Left colon (tissue), 2 donors: ENCODE results near the gene EHMT1. TPM values are rescaled to one million over a fixed set of nuclear protein-coding genes. Genes with fewer than 3 reads are reported as not detected.
A peak's percentile ranks its signal among the peaks of the same experiment; 100 is the strongest.

Source experiments
- ATAC-seq: fragments of 200-7000 bp; cut with Tn5 transposase; one replicate; pipeline ENCODE4 v1.9.1; 2020; ENCODE audit warnings: mild to moderate bottlenecking, moderate library complexity
- DNase-seq, 2 donors: peaks; one replicate each; pipeline ENCODE4 v3.0.0-alpha.2; 2020
- intact Hi-C, 2 donors: fragments of 100-400 bp; cut with DNase I in 1 of 2; cut with micrococcal nuclease in 1 of 2; formaldehyde crosslinking; loops; one replicate each; pipeline versions ENCODE4 v1.11.2 to v1.14.0; 2022; cut with DNase I, micrococcal nuclease
- total RNA-seq, 2 donors: library from RNA; stranded (reverse); fragmentation: NEBNext Ultra II Directional; extraction: Animal tissue kit (Norgen Biotek cat#: 25700); gene quantifications; one replicate each; pipeline ENCODE4 v1.2.1, GENCODE V29; 2021
- donor health status: DM: no; HTN: no; CAD: no.
- donor health status: DM: yes; HTN: yes; CAD: no.

The EHMT1 gene
- total RNA-seq, 2 donors from 2014 or later = 72.2 to 98.4 TPM

- DNase-seq (no peak), ATAC-seq (no peak)
- intact Hi-C loops = no loop called here
Observed at GRCh38 chr9:137682428-137683105, 63.8 kb downstream of the EHMT1 start.

DNA sequence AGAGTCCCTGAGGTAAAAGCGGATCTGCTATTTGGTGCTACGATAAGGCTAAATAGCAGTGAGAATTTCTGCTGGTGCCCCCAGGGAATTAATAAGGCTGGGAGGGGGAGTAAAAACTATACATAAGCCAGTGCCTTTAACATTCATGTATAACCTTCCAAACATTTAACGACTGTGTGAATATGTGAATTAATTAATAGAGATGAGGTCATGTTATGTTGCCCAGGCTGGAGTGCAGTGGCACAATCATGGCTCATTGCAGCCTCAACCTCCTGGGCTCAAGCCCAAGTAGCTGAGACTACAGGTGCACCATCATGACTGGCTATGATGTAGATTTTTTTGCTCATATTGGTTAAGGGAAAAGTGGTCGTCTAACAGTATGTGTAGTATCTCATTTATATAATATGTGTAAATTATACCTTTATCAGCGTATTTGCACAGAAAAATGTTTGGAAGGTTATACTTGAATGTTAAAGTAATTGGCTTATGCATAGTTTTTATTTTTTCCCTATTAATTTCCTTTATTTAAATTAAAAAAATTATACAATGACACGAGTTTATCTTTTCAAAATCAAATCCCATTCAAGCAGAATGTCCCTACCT, 64.6 kb downstream of the EHMT1 start:
- no peak for DNase-seq
- ATAC-seq = no peak
- intact Hi-C loops = no loop called here

- intact Hi-C loops = no loop called here
- ATAC-seq (no peak), DNase-seq (no peak)
Observed at GRCh38 chr9:137685035-137685740, 66.4 kb downstream of the EHMT1 start.

GRCh38 chr9:137685741-137686420, 67.1 kb downstream of the EHMT1 start:
- intact Hi-C loops = no loop called here
- ATAC-seq (no peak), DNase-seq (no peak)

- DNase-seq (no peak), ATAC-seq (no peak)
- intact Hi-C loops = no loop called here
Observed at GRCh38 chr9:137688261-137688660, 69.5 kb downstream of the EHMT1 start.

DNA sequence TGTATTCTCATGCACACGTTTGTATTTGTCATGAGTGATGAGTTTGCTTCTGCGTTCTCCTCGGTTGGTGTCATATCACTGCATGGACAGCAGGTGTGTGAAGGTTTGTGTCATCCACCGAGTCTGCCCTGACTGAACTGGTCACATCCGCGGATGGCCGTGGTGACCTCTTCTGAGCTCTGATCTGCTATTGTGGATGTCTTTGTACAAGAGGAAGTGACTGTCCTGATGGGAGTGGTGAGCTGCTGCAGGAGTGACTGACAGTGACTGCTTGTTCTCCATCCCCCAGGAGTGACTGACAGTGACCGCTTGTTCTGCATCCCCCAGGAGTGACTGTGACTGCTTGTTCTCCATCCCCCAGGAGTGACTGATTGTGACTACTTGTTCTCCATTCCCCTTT, 69.9 kb downstream of the EHMT1 start:
- DNase-seq (no peak), ATAC-seq (peak; percentile 40)
- intact Hi-C loops = no loop called here

DNA sequence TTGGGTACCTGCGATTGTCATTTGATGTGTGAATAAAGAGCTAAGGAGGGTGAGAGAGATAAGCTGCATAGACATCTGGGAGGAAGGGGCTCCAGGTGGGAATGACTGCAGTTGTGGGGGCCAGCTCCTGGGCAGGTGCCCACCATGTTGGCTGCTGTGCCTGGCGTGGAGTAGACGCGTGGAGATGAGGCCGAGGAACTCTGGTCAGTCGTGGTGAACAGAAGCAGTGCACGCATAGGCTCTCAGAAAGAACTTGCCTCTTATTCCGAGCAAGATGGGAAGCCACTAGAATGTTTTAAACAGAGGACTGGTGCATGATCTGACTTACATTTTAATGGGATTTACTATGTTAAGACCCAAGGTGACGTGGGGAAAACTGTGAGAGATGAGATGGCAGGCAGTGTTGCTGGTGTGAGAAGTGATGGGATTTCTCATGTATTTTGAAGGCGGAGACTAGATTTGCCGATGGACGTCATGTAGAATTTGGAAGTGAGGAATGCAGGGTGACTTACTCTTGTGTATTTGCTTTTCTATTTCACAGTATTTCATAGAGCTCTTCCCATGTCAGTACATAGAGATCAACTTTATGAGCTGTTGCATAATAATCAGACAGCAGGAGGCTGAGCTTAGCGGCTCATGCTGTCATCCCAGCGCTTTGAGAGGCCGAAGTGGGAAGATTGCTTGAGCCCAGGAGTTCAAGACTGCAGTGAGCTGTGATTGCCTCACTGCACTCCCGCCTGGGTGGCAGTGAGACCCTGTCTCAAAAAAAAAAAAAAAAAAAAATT, 71.1 kb downstream of the EHMT1 start:
- ATAC-seq = peak; percentile 66
- DNase-seq = no peak

GRCh38 chr9:137690930-137691645, 72.3 kb downstream of the EHMT1 start:
- intact Hi-C loops = no loop called here
- no peak for DNase-seq
- ATAC-seq = no peak

More for the DNA sequence above, 71.1 kb downstream of the EHMT1 start:
- intact Hi-C loops = no loop called here

DNA sequence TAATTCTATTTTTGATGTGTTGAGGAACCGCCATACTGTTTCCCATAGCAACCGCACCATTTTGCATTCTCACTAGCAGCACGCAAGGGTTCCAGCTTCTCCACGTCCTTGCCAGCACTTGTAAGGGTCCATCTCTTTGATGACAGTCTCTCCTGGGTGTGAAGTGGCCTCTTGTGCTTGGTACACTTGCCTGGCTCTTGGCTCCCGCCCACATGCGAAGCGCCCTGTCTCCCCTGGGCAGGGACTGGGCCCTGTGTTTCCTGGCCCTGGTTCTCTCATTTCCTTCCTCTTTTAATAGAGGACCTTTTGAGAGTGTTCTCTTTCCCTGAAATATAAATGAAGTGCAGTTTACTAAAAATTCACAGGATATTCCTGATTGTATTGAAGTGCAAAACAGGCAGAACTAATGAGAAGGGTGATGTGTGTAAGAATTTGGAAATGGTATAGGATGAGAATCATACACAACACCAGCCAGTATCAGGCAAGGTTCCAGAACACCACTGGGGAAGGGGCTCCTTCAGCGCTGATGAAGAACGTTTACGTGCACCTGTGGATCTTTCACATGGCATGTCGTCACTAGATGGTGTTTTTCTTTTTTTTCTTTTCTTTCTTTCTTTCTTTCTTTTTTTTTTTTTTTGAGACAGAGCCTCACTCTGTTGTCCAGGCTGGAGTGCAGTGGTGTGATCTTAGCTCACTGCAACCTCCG, 73.0 kb downstream of the EHMT1 start:
- intact Hi-C loops = no loop called here
- DNase-seq (no peak), ATAC-seq (no peak)

- DNase-seq = no peak
- no peak for ATAC-seq
- intact Hi-C loops = no loop called here
Observed at GRCh38 chr9:137694236-137694959, 75.6 kb downstream of the EHMT1 start.

DNA sequence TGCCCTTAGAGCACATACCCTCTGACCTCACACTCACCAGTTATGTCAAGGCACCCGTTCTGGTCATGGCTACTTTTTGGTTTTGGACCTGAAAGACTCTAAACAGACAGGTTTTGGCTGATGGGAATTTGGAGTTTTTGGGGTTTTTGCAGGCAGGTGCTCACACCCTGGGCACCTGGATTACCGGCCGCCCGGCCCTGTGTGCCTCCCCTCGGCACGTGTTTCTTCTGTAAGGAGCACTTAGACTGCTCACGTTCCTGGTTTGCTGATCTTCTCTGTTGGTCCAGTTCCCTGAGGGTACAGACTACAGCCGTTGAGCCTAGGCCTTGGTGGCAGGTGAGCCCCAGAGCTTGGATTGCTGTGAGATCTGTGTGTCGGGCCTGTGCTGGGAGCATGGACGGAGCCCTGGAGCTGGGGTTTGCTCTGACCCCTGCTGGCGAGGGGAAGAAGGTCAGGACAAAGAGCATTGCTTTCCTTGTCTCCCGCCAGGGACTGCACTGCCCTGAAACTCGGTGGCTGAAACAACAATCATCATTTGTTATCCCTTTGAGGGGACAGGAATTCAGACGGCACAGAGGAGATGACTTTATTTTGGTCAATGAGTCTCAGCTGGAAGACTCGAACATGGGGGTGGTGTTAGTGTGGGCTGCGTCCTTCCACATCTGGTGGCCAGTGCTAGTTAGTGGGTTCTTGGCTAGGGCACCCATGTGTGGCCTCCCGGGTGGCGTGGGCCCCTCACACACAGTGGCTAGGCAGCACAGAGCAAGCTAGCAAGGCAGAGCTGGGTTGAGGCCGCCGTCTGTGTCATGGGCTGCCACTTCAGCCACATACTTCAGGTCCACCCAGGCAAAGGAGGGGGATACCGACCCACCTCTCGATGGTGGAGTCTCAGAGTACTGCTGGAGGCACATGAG, 76.4 kb downstream of the EHMT1 start:
- ATAC-seq (peak; percentile 95), DNase-seq (peak in 1 of 2 donors; percentile 68)
- intact Hi-C loops = no loop called here

DNA sequence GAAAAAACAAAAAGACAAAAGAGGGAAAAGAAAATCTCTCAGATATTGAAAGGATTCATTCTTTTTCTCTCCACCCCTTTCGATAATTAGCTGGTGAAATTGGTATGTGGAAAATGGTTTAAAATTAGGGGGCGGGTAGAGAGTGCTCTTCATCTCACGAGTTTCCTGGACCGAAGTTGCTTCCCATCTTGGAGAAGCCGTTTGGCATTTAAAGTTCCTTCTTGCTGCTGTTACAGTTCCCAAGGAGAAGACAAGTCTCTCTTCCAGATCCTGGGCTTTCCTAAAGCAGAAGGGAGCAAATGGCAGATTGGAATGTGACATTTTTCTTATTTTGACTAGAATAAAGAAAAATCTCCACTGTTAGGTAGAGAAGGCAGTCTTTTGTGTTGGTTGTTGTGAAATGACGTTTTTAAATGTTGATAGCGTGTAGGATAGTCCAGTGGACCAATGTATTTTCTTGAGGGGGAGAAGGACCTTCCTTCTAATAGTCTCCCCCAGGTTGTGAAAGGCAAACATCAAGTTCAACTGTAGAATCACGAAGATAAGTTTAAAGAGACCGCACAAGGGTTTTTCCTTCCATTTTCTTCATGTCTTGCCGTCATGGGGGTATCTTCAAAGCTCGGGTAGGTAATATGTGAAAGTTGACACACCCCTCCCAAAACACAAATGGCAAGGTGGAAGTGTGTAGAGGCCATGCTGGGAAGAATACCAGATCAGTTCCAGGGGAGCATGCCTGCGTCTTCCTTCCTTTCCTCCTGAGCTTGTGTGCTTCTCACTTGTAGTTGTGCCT, 77.5 kb downstream of the EHMT1 start:
- no peak for ATAC-seq
- no peak for DNase-seq

GRCh38 chr9:137697193-137697592, 78.4 kb downstream of the EHMT1 start:
- ATAC-seq = no peak
- no peak for DNase-seq
- intact Hi-C loops = no loop called here

More for the DNA sequence above, 77.5 kb downstream of the EHMT1 start:
- intact Hi-C loops = no loop called here

GRCh38 chr9:137697832-137698231, 79.0 kb downstream of the EHMT1 start:
- no peak for ATAC-seq

DNA sequence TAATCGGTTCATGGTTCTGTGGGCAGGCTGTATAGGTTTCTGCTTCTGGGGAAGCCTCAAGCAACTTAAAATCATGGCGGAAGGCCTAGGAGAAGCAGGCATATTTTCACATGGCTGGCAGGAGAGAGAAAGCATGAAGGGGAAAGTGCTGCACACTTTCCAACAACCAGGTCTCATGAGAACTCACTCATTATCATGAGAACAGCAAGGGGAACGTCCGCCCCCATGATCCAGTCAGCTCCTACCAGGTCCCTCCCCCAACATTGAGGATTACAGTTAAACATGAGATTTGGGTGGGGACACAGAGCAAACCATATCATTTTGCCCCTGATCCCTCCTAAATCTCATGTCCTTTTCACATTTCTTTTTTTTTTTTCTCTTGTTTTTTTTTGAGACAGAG, 82.1 kb downstream of the EHMT1 start:
- intact Hi-C loops = no loop called here
- ATAC-seq (no peak), DNase-seq (no peak)

More at GRCh38 chr9:137697832-137698231, 79.0 kb downstream of the EHMT1 start:
- intact Hi-C loops = no loop called here
- DNase-seq = no peak
